Cerebellar nuclear complex (tissue), 1 donor: ENCODE data around the gene CBX2.
"Not testable (repeated sequence)": the region's sequence is repeated elsewhere in the genome, so short reads cannot be mapped to it uniquely, and the experiment has no call there.

Source experiments
- DNase-seq, 2 experiments: peaks; one replicate each; lab custom pipeline; 2025; lab: John Stamatoyannopoulos, UW

CBX2 gene

DNA sequence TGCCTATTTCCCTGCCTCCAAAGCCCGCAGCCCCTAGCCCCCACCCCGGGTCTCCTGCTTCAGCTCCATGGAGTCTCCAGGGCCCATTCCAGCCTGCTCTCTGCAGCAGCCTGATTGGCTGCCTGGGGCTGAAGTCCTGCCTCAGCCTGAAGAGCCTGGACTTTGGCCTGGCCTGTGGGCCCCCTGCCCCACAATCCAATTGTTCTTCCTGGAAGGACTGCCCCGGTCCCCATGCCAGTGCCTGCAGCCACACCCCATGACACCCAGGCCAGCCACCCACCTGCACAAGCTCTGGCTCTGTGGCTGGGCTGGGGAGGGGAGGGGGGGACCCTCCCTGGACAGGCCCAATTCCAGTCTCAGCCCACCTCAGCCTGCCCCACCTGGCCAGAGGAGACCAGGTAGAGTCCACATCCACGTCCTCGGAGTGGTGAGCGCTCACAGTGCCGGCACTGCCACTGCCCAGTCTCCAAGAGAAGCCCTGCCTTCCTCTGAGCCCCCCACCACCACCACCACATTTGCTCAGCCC, 34.9 kb upstream of the CBX2 start:
- DNase-seq = no peak

DNA sequence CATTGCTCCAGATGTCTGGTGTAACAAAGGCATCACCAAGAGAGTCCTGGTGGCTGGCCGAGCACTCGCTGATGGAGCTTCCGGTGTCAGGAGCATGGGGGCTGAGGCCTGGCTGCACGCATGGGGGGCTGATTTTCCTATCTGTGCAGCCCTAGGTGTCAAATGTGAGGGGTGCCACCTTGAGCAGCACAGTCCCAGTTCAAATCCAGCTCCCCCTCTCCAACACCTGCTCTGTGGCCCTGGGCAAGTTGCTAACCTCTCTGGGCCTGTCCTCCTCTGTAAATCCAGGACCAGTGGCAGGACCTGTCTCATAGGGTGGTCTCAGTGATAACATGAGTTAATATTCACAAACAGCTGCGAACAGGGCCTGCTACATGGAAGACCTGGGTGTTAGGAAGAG, 34.3 kb upstream of the CBX2 start:
- no peak for DNase-seq

GRCh38 chr17:79745641-79746105, 32.3 kb upstream of the CBX2 start:
- no peak for DNase-seq

DNA sequence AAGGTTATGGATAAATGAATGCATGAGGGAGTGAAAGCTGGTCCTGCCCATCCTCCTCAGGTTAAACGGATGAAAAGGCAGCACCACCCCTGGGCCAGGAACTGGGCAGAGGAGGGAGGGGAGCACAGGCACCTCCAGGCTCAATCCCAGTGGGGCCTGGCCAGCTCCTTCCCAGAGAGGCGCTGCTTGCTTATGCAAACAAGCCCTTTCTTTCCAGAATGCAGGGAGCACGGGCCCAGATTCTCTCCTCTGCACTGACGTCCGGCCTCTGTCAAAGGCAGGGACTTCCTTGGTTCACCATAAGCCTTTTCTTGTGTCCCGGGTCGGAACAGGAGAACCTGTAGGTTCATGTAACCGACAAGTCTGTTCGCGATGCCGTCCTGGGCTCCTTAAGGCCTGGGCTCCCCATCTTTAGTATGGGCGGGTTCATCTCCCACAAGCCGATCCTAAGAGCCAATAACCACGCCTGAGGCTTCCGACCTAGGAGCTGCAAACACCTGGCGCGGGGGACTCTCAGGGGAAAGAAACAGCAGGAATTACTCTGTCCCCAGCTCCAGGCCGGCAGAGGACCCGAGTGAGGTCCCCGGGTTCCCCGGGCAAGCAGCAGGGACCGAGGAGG, 30.9 kb upstream of the CBX2 start:
- no peak for DNase-seq

DNA sequence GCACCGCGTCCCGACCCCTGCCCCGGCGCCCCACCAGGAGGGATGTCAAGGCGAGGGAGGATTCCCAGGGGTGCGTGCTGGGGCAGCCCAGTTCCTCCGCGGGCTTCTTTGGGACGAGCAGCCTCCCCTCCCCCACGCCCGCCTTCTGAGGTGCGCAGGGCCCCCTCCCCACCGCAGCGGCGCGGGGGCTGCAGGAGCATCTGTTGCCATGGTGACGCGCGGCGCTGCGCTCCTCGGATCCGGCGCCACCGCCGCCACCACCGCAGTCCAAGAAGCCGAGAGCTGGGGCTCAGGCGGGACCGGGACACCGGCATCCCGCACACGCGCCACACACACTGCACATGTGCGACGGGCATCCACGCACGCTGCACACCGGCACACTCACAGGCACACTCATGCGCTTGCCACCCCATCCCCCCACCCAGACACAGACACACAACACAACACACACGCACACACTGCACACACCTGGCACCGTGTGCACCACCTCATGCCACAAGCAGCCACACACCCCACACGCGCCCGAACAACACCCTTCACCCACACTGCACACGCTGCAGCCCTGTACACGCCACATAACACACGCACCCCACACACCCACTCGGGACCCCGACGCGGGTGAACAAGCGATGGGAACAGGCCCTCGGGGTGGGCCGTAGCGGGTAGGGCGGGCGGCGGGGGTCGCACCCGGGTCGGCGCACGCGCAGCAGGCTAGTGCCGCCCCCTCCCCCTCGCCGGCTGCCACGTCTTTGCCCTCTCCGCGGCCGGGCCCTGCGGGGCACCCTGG, 30.2 kb upstream of the CBX2 start:
- no peak for DNase-seq

DNA sequence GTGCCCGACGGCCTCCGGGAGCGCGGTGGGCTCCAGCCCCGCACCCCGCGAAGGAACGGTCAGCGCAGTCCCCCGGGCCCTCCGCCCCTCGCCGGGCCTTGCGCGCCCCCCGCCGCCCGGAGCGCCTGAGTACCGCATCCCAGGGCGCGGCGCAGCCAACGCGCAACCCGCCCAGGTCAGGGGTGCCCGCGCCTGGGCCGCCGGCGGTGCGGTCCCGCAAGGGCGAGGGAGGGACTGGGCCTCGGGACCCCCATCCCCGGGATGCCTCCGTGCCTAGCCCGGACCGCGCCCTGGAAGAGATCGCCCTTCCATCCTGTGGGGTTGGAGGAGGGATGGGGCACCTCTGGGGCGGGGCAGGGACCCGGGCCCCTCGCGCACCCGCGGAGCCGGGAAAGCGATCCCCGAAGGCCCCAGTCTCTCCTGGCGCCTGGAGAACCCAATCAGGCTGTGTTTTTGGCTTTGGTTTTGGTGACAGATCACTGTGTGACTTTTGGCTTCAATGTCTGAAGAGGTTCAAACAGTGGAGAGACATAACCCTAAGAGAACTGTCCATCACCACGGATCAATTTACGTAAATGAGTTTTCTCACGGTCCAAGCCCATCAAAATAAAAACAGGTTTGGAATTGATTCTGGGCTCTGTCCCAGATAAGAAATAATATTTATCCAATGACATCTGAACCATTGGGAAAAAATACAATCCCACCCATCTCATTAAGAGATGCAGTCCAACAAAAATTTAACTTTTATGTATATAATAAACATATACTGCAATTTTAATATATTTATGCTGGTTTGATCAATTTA, 29.5 kb upstream of the CBX2 start:
- DNase-seq = no peak

DNA sequence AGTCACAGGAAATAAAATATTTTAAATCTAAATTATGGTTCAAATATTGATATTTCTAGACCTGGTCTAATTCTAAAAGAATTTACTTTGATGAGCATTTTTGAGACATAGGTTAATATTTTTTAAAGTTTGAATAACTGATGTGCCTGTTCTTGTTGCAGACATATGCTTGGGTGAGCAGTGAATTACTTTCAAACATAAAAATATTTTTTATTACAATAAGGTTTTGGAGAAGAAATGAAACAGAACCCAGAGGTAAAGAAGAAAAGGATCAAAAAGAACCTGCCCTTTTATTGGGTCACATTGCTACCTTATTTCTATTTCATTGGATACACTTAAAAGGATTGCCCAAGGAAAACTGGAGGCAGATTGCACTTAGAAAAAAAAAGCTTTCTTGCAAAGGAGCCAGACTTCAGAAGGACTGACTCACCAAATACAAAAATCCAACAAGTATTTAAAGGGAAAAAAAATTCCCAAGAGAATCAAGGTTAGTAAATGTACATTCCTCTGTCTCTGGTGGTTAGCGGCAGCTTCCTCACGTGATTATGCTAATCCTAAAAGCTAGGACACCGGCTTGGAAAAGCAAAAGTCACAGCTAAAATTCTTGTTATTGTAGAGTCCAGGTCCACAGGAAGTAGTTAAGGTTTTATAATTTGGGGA, 28.7 kb upstream of the CBX2 start:
- DNase-seq = no peak

DNA sequence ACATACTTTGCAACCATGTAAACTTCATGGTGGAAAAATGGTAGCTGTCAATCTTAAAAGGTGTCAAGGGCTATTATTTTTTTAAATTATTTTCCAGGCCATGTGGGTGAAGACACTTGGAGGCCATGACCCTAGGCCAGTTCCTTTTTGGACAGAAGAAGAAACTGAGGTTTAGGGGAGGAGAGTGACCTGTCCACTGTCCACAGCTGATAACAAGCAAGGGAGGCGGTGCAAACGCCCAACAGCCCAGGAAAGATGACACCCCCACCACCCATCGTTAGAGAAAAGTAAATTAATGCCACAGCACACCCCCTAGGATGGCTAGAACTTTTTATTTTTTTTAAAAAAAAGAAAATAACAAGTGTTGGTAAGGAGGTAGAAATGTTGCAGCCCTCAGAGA, 28.0 kb upstream of the CBX2 start:
- DNase-seq = no peak

DNA sequence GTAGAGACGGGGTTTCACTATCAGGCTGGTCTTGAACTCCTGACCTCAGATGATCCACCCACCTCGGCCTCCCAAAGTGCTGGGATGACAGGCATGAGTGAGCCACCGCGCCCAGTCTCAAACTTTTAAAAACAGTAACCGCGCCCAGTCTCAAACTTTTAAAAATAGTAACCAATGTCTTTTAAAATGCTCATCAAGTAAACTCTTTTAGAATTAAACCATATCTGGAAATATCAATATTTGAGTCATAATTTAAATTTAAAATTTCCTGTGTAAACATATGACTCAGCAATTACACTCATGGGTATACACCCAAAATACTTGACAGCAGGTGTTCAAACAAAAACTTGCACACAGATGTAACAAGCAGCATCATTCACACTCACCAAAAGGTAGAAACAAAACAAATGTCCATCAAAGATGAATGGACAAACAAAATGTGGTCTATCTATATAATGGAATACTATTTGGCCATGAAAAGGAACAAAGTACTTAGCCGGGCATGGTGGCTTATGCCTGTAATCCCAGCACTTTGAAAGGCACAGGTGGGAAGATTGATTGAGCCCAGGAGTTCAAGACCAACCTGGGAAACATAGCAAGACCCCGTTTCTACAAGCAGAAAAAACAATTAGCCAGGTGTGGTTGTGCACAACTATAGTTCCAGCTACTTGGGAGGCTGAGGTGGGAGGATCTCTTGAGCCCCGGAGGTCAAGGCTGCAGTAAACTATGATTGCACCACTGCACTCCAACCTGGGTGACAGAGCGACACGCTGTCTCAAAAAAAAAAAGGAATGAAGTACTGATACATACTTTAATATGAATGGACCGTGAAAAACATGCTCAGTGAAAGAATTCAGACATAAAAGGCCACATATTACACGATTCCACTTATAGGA, 27.1 kb upstream of the CBX2 start:
- no peak for DNase-seq

- no peak for DNase-seq
Measured at GRCh38 chr17:79752175-79752574, 25.8 kb upstream of the CBX2 start.

DNA sequence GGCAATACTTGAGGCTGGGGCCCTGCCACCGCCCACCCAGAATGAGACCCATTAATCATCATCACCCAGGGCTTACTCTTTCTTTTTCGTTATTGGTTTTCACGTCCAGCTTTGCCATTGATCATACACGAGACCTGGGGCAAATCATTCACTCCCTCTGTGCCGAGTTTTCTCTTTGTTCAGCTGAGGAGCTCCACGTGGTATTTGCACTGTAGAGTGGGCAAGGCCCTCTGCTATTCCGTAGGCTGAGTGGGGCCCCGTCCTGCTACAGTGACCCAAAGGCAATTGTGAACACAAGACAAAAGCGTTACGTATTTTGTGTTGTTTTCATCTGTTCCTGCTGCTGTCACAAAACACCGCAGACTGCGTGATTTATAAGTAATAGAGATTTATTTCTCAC, 23.6 kb upstream of the CBX2 start:
- DNase-seq = no peak

DNA sequence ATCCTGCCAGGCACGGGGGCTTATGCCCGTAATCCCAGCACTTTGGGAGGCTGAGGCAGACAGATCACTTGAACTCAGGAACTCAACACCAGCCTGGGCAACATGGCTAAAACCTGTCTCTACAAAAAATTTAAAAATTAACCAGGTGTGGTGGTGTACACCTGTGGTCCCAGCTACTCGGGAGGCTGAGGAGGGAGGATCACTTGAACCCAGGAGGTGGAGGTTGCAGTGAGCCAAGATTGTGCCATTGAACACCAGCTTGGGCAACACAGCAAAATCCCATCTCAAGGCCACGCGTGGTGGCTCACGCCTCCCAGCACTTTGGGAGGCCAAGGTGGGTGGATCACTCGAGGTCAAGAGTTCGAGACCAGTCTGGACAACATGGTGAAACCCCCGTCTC, 23.0 kb upstream of the CBX2 start:
- not testable (repeated sequence) for DNase-seq

GRCh38 chr17:79755591-79755990, 22.4 kb upstream of the CBX2 start:
- DNase-seq = no peak

DNA sequence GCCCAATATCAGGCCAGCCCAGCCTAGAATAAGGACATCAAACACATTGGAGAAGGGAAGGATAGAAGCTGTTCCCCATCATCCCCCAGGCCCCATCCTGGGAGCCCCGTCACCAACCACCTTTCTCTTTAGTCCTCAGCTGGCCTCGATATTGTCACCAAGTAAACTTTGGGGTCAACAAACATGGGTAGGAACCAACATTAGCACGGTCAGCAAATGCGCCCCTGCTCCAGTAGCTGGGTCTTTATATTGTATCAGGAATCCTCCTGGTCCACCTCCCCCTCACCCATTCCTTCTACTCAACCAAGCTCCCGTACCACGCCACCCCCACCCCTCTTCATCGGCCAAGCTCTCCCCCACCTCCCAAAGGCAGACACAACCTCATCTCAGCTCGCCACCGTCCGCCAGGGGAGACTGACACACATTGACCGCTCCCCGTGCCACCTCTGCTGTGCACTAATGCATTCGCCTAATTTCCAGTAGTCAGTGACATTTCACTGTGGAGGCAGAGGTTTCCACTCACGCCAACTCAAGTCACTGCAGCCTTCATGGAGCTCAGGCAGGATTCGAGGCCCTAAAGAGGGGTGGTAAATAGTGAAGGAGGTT, 20.7 kb upstream of the CBX2 start:
- no peak for DNase-seq

- no peak for DNase-seq
Measured at GRCh38 chr17:79758271-79758670, 19.7 kb upstream of the CBX2 start.

DNA sequence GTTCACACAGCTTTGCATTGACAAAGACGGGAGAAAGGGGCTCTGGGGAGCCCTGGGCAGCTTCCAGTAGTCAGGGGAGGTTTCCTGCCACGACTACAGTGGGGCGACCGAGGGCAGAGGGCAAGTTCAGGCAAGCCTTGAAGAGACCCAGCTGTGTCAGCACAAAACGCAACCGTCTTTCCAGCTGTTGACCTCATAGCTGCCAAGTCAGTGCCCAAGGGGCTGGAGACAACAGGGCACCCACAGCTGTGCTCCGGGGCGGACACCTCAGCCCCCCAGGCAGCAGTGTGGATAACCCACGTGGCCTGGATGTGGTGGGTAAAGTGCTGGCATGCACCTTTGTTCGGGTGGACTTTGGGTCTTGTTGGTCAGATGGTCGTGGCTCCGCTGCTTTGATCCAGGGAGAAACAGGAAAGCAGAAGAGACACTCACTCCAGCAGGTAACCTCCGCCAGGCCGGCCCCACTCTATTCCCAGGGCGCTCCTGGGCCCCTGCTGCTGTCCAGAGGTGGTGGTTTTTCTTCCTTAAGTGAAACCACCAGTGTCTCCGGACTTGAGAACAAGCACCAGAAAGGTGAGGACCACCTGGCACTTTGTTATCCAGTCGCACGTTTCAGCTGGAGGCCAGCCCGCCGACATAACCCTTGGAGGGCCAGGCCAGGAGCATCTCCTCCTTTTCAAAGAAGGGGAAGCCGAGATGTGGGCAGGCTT, 17.6 kb upstream of the CBX2 start:
- DNase-seq = no peak

- no peak for DNase-seq
Measured at GRCh38 chr17:79761894-79762589, 15.9 kb upstream of the CBX2 start.

DNA sequence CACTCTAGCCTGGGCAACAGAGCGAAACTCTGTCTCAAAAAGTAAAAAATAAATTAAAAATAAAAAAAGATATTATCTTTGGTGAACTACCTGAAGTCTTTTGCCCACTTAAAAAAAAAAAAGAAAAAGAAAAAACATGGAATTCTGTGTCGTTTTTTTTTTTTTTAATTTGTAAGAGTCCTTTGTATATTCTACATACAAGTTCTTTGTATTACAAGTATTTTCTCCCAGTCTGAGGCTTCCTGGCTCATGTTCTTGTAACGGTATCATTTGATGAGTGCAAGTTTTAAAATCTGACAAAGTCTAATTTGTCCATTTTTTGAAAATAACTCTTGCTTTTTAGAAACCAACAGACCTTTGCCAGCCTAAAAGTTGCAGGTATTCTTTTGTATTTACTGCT, 12.2 kb upstream of the CBX2 start:
- no peak for DNase-seq
